ENCODE data around the gene SLC12A5.

DNA sequence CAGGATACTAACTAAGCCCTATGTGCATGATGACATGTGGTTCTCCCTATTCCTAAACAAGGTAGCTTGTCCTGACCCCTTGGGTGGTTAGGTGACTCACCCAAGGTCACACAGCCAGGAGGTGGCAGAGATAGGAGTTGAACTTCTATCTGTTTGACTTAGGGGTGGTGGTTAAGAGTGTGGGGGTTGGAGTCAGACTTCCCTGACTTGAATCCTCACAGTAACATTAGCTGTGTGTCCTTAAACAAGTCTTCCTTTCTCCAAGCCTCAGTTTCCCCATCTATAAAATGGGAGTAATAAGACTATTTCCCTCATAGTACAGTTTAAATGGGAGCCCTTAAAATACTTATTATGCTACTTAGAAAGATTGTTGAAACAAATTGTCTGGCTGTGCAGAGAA, 21.9 kb downstream of the SLC12A5 start:
- TF ChIP-seq EZH2phosphoT487 (IDR thresholded peaks at IDR 0.05) (no peak), EZH2 (IDR thresholded peaks at IDR 0.05) (no peak)
- TF ChIP-seq, protein P1, sequence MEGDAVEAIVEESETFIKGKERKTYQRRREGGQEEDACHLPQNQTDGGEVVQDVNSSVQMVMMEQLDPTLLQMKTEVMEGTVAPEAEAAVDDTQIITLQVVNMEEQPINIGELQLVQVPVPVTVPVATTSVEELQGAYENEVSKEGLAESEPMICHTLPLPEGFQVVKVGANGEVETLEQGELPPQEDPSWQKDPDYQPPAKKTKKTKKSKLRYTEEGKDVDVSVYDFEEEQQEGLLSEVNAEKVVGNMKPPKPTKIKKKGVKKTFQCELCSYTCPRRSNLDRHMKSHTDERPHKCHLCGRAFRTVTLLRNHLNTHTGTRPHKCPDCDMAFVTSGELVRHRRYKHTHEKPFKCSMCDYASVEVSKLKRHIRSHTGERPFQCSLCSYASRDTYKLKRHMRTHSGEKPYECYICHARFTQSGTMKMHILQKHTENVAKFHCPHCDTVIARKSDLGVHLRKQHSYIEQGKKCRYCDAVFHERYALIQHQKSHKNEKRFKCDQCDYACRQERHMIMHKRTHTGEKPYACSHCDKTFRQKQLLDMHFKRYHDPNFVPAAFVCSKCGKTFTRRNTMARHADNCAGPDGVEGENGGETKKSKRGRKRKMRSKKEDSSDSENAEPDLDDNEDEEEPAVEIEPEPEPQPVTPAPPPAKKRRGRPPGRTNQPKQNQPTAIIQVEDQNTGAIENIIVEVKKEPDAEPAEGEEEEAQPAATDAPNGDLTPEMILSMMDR (IDR thresholded peaks at IDR 0.05) = no peak

Data from neural progenitor cell (in vitro differentiated cells).